PC-9 (cell line): ENCODE data around the gene MEGF8. TPM values are rescaled to one million over a fixed set of nuclear protein-coding genes. Genes with fewer than 3 reads are reported as not detected.

Experiments
- BruUV-seq: library from RNA; stranded (reverse); fragments of 400-500 nt; replicated peaks from 2 replicates; lab custom pipeline; 2021; lab: Mats Ljungman, UMichigan
- CTCF ChIA-PET: fragments of 300-600 bp; sonication (Branson Sonifier 250); formaldehyde crosslinking; loops from one replicate; lab custom pipeline; 2022; ENCODE audit warnings: antibody characterized with exemption; lab: Charles Lee
- POLR2A ChIA-PET: fragments of 300-600 bp; sonication (Branson Sonifier 250); formaldehyde crosslinking; loops from one replicate; lab custom pipeline; 2022; ENCODE audit warnings: antibody characterized with exemption; ENCODE audit not compliant: unreplicated experiment; lab: Charles Lee
- DNase-seq, 2 experiments: peaks; one replicate each; pipeline versions ENCODE4 v3.0.0 to v3.0.0-alpha.2; 2015 to 2022; ENCODE audit warnings: mixed read lengths in 1 of 2
- H2AFZ ChIP-seq: fragments of 200-600 bp; sonication (generic); 2 replicates; pipeline ENCODE4 v1.8.1; 2017; ENCODE audit warnings: antibody characterized with exemption
- H3F3A ChIP-seq: fragments of 200-600 bp; sonication (generic); 2 replicates; pipeline ENCODE4 v1.8.1; 2017; ENCODE audit warnings: antibody characterized with exemption, mild to moderate bottlenecking, low read depth; ENCODE audit not compliant: insufficient read depth
- H3K27ac ChIP-seq: fragments of 200-600 bp; sonication (generic); 2 replicates; pipeline ENCODE4 v1.6.1; 2016; ENCODE audit warnings: mixed run types
- H3K27me3 ChIP-seq: fragments of 200-600 bp; sonication (generic); 2 replicates; pipeline ENCODE4 v1.6.1; 2016; ENCODE audit warnings: low read depth, mixed run types; ENCODE audit not compliant: insufficient read depth
- H3K36me3 ChIP-seq: fragments of 200-600 bp; sonication (generic); 2 replicates; pipeline ENCODE4 v1.6.1; 2016; ENCODE audit warnings: low read depth, mixed run types
- H3K4me1 ChIP-seq: fragments of 200-600 bp; sonication (generic); replicated peaks from 2 replicates; pipeline ENCODE4 v1.6.1; 2016; ENCODE audit warnings: mixed run types; ENCODE audit not compliant: insufficient read depth
- H3K4me2 ChIP-seq: fragments of 200-600 bp; sonication (generic); 2 replicates; pipeline ENCODE4 v1.6.1; 2017; ENCODE audit warnings: mixed run types
- H3K4me3 ChIP-seq: fragments of 200-600 bp; sonication (generic); 2 replicates; pipeline ENCODE4 v1.6.1; 2016; ENCODE audit warnings: mixed run types
- H3K79me2 ChIP-seq: fragments of 200-600 bp; sonication (generic); 2 replicates; pipeline ENCODE4 v1.6.1; 2017; ENCODE audit warnings: low read depth, mixed run types
- H3K9me2 ChIP-seq: fragments of 200-600 bp; sonication (generic); 2 replicates; pipeline ENCODE4 v1.8.1; 2017; ENCODE audit warnings: mild to moderate bottlenecking; ENCODE audit not compliant: insufficient read depth
- H3K9me3 ChIP-seq: fragments of 200-600 bp; sonication (generic); 2 replicates; pipeline ENCODE4 v1.8.1; 2016; ENCODE audit warnings: low read depth; ENCODE audit not compliant: insufficient read depth
- H4K20me1 ChIP-seq: fragments of 200-600 bp; sonication (generic); 2 replicates; pipeline ENCODE4 v1.8.1; 2017; ENCODE audit not compliant: insufficient read depth
- EZH2 ChIP-seq: fragments of 200-600 bp; sonication (generic); IDR thresholded peaks from 2 replicates; pipeline ENCODE4 v1.8.0; 2017; ENCODE audit warnings: antibody characterized with exemption, low read depth
- intact Hi-C: fragments of 100-400 bp; cut with micrococcal nuclease; formaldehyde crosslinking; loops from one replicate; pipeline ENCODE4 v1.10.0; 2022; ENCODE audit not compliant: unreplicated experiment
- total RNA-seq: library from RNA; stranded (reverse); gene quantifications from 2 replicates; pipeline ENCODE4 v1.2.3, GENCODE V29; 2021
- TF ChIP-seq, protein P1 (sequence below): fragments of 200-600 bp; sonication (generic); conservative IDR thresholded peaks from 2 replicates; pipeline ENCODE4 v1.6.1; 2017; ENCODE audit warnings: mixed run types, antibody characterized with exemption, mild to moderate bottlenecking, moderate library complexity

Gene MEGF8
- total RNA-seq, 1 experiment from 2014 or later: 40.6 TPM

GRCh38 chr19:42388851-42389489 lies 63.5 kb downstream of the MEGF8 start:
- no peak overlapping the region for H3K4me2 ChIP-seq
- no peaks in the 10 kb centered on the region for H3K36me3 ChIP-seq
- H3K27ac ChIP-seq: no peak overlapping the region
- no peaks in the 10 kb centered on the region for H3K79me2 ChIP-seq
- H3K4me3 ChIP-seq: no peak overlapping the region
- H3K9me2 ChIP-seq: no peaks in the 10 kb centered on the region
- H3K27me3 ChIP-seq: peaks cover 5% of the 10 kb centered on the region; the same call in 1 of the 2 replicates
- no TSS peak for BruUV-seq
- peaks cover 13% of the 10 kb centered on the region for H3F3A ChIP-seq
- intact Hi-C loops: no loop called here
- ChIA-PET POLR2A (no interaction called here), CTCF (no interaction called here)
- no peak overlapping the region for H2AFZ ChIP-seq
- no peaks in the 10 kb centered on the region for H4K20me1 ChIP-seq
- H3K4me1 ChIP-seq: peaks cover 27% of the 10 kb centered on the region
- no peak for DNase-seq
- no peaks in the 10 kb centered on the region for H3K9me3 ChIP-seq
- no peak for TF ChIP-seq EZH2
- TF ChIP-seq, protein P1, sequence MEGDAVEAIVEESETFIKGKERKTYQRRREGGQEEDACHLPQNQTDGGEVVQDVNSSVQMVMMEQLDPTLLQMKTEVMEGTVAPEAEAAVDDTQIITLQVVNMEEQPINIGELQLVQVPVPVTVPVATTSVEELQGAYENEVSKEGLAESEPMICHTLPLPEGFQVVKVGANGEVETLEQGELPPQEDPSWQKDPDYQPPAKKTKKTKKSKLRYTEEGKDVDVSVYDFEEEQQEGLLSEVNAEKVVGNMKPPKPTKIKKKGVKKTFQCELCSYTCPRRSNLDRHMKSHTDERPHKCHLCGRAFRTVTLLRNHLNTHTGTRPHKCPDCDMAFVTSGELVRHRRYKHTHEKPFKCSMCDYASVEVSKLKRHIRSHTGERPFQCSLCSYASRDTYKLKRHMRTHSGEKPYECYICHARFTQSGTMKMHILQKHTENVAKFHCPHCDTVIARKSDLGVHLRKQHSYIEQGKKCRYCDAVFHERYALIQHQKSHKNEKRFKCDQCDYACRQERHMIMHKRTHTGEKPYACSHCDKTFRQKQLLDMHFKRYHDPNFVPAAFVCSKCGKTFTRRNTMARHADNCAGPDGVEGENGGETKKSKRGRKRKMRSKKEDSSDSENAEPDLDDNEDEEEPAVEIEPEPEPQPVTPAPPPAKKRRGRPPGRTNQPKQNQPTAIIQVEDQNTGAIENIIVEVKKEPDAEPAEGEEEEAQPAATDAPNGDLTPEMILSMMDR: no peak

DNA sequence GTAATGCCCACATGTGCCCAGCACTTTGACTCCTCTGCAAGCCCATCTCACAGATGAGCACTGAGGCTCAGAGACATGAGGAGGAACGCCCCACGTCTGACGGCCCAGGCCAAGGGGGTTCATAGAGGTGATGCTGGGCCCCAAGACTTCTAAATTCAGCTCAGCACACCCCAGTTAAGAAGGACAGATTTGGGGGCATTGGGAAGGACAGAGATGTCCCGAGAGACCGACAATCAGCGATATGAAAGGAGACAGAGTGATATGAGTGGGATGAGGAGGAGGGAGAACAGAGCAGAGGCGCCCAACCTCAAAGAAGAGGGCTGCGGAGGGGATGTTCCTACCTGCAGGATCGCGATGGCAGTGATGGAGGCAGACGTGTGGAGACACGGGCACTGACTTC lies 64.5 kb downstream of the MEGF8 start, which contains the start of gene CNFN:
CNFN (minus strand) TSS at position 399 of the 400 bp plus-strand sequence. CDS start 1,260 bp downstream, outside the sequence.
- TF ChIP-seq EZH2: no peak
- TF ChIP-seq, protein P1: no peak
- H2AFZ ChIP-seq: no peak within 1 kb of the TSS
- no peak for DNase-seq
- peaks cover 13% of the 10 kb centered on the region for H3F3A ChIP-seq
- H3K27me3 ChIP-seq: peaks cover 5% of the 10 kb centered on the region; the same call in 1 of the 2 replicates
- no peaks in the 10 kb centered on the region for H3K9me3 ChIP-seq
- H3K9me2 ChIP-seq: no peaks in the 10 kb centered on the region
- no peaks in the 10 kb centered on the region for H4K20me1 ChIP-seq
- intact Hi-C loops: no loop called here
- no peaks in the 10 kb centered on the region for H3K36me3 ChIP-seq
- no TSS peak for BruUV-seq
- ChIA-PET CTCF (no interaction called here), POLR2A (no interaction called here)
- peaks cover 27% of the 10 kb centered on the region for H3K4me1 ChIP-seq
- no peak within 1 kb of the TSS for H3K4me3 ChIP-seq
- H3K4me2 ChIP-seq: peak within 1 kb of the TSS; percentile 49; the same call in 1 of the 2 replicates
- no peaks in the 10 kb centered on the region for H3K79me2 ChIP-seq
- no peak within 1 kb of the TSS for H3K27ac ChIP-seq

- POLR2A ChIA-PET: no interaction called here
- H3K4me3 ChIP-seq: no peak overlapping the region
- no peaks in the 10 kb centered on the region for H3K36me3 ChIP-seq
- H3K9me2 ChIP-seq: no peaks in the 10 kb centered on the region
- no peaks in the 10 kb centered on the region for H3K79me2 ChIP-seq
- no peak overlapping the region for H3K27ac ChIP-seq
- peaks cover 5% of the 10 kb centered on the region; the same call in 1 of the 2 replicates for H3K27me3 ChIP-seq
- no peak for TF ChIP-seq EZH2
- TF ChIP-seq, protein P1: no peak
- no peak for DNase-seq
- peaks cover 33% of the 10 kb centered on the region for H3K4me1 ChIP-seq
- H3K9me3 ChIP-seq: no peaks in the 10 kb centered on the region
- CTCF ChIA-PET: no interaction called here
- peaks cover 16% of the 10 kb centered on the region; the same call in 1 of the 2 replicates for H3F3A ChIP-seq
- no peaks in the 10 kb centered on the region for H4K20me1 ChIP-seq
- H3K4me2 ChIP-seq: 0 out of 2 replicates have a peak overlapping the region, but pooled peaks have one; percentile 19
- intact Hi-C loops: no loop called here
- BruUV-seq: no TSS peak
- H2AFZ ChIP-seq: no peak overlapping the region
Measured at GRCh38 chr19:42392165-42392564, 66.7 kb downstream of the MEGF8 start.
